Calu3 (cell line): ENCODE data around the gene RPL22L1. TPM values are rescaled to one million over a fixed set of nuclear protein-coding genes. Genes with fewer than 3 reads are reported as not detected.

Experiments used
- BruUV-seq: library from RNA; stranded (reverse); fragments of 400-500 nt; replicated peaks from 2 replicates; lab custom pipeline; 2021; lab: Mats Ljungman, UMichigan
- CTCF ChIA-PET: fragments of 300-600 bp; sonication (Branson Sonifier 250); formaldehyde crosslinking; loops from one replicate; lab custom pipeline; 2022; ENCODE audit warnings: antibody characterized with exemption; lab: Charles Lee
- DNase-seq: peaks from one replicate; pipeline ENCODE4 v3.0.0; 2022
- H3K27ac Mint-ChIP-seq: one replicate; pipeline ENCODE4 v1.8.0; 2022; ENCODE audit warnings: mixed read lengths; ENCODE audit not compliant: unreplicated experiment
- H3K27me3 Mint-ChIP-seq: one replicate; pipeline ENCODE4 v1.8.0; 2022; ENCODE audit warnings: mixed read lengths; ENCODE audit not compliant: unreplicated experiment
- H3K36me3 Mint-ChIP-seq: one replicate; pipeline ENCODE4 v1.8.0; 2022; ENCODE audit warnings: mild to moderate bottlenecking, moderate library complexity, mixed read lengths; ENCODE audit not compliant: insufficient read depth, unreplicated experiment
- H3K4me1 Mint-ChIP-seq: one replicate; pipeline ENCODE4 v1.8.0; 2022; ENCODE audit warnings: mild to moderate bottlenecking, low read depth, mixed read lengths; ENCODE audit not compliant: unreplicated experiment
- H3K4me3 Mint-ChIP-seq: one replicate; pipeline ENCODE4 v1.8.0; 2022; ENCODE audit warnings: mild to moderate bottlenecking, low read depth, moderate library complexity, mixed read lengths; ENCODE audit not compliant: unreplicated experiment
- H3K9me3 Mint-ChIP-seq: one replicate; pipeline ENCODE4 v1.8.0; 2022; ENCODE audit warnings: low read depth, mixed read lengths; ENCODE audit not compliant: unreplicated experiment
- CTCF ChIP-seq: fragments of 200-600 bp; IDR thresholded peaks from one replicate; pipeline ENCODE4 v1.8.0; 2022; ENCODE audit warnings: antibody characterized with exemption; ENCODE audit not compliant: unreplicated experiment
- intact Hi-C: fragments of 100-400 bp; cut with micrococcal nuclease; formaldehyde crosslinking; loops from one replicate; pipeline ENCODE4 v1.10.0; 2022; ENCODE audit not compliant: unreplicated experiment
- total RNA-seq: library from RNA; stranded (reverse); gene quantifications from 2 replicates; pipeline ENCODE4 v1.2.3, GENCODE V29; 2022

Gene RPL22L1
- total RNA-seq, 1 experiment from 2014 or later = 88.7 TPM

DNA sequence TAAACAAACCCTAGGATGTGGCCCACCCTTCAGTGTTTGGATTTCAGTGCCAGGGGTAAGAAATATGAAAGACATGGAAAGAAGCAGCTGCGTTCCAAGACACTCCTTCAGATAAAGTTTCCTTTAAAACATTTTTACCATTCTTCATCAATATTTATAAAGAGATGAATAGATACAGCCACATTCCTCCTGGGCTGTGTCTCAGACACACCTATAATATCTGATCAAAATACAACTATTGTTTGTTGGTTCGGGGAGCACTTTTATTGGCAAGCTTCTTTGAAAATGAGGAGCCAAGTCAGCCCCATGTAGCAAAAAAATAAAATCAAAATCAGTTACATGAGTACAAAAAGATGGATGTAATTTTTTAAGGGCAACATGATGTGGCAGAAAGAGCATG is 53.2 kb downstream of the RPL22L1 start:
- no peak for DNase-seq
- no peak overlapping the region for H3K4me3 Mint-ChIP-seq
- H3K27ac Mint-ChIP-seq = no peak overlapping the region
- H3K4me1 Mint-ChIP-seq = peaks cover 16% of the 10 kb centered on the region
- CTCF ChIA-PET = no interaction called here
- no peaks in the 10 kb centered on the region for H3K36me3 Mint-ChIP-seq
- TF ChIP-seq CTCF = no peak
- H3K27me3 Mint-ChIP-seq = peaks cover 30% of the 10 kb centered on the region
- intact Hi-C loops = no loop called here
- no TSS peak for BruUV-seq
- no peaks in the 10 kb centered on the region for H3K9me3 Mint-ChIP-seq

DNA sequence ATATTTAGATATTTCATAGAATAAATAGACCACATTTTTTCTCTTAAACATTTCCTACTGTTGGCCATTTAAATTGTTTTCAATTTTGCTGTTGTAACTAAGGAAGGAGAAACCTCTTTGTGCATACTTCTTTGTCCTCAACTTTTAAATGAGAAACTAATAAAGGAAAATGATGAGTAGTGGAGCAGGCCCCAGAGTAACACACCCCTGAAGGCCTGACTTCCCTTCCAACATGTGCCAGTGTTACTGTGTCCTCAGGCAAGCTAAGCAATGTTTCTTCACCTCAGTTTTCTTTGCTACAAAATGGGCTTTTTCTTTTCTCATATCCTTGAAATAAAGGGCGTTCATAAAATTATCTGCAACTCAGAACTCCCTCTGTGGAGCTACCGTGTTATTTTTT is 53.7 kb downstream of the RPL22L1 start:
- no TSS peak for BruUV-seq
- no peak overlapping the region for H3K27ac Mint-ChIP-seq
- no peak for DNase-seq
- no peaks in the 10 kb centered on the region for H3K9me3 Mint-ChIP-seq
- no peak for TF ChIP-seq CTCF
- CTCF ChIA-PET = no interaction called here
- peaks cover 20% of the 10 kb centered on the region for H3K4me1 Mint-ChIP-seq
- no peaks in the 10 kb centered on the region for H3K36me3 Mint-ChIP-seq
- peaks cover 25% of the 10 kb centered on the region for H3K27me3 Mint-ChIP-seq
- no peak overlapping the region for H3K4me3 Mint-ChIP-seq
- intact Hi-C loops = no loop called here

DNA sequence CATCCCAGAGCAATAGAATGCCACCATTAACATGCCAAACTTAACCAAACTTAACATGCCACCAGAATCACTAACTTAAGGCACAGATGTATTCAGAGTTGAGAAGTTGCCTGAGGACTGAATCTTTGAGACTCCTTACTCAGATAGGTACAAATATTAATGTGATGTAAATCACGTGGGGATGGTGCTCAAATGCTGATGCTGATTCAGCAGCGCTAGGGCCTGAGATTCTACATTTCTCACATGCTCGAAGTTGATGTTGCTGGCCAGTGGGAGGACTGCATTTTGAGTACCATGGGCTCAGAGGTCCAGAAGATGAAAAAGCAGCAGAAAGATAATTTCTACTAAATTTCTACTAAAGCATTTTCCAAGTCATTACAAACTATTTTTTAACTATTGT is 54.1 kb downstream of the RPL22L1 start:
- no TSS peak for BruUV-seq
- CTCF ChIA-PET = interaction anchor here (0.6 to 7.7 kb wide), 6 partner anchors 13 to 401 kb away, joined by 3 to 168 read pairs (median 4); partner anchors contain the start of gene CLDN11

GRCh38 chr3:170815340-170815739 is 54.7 kb downstream of the RPL22L1 start:
- H3K36me3 Mint-ChIP-seq = no peaks in the 10 kb centered on the region
- BruUV-seq = no TSS peak
- no peak for TF ChIP-seq CTCF
- H3K4me1 Mint-ChIP-seq = peaks cover 30% of the 10 kb centered on the region
- no peak overlapping the region for H3K27ac Mint-ChIP-seq
- DNase-seq = peak; percentile 67
- H3K27me3 Mint-ChIP-seq = peaks cover 17% of the 10 kb centered on the region
- no peak overlapping the region for H3K4me3 Mint-ChIP-seq
- intact Hi-C loops = no loop called here
- CTCF ChIA-PET = interaction anchor here (0.6 to 7.7 kb wide), 8 partner anchors 12 to 401 kb away, joined by 3 to 168 read pairs (median 4); partner anchors contain the start of gene CLDN11
- no peaks in the 10 kb centered on the region for H3K9me3 Mint-ChIP-seq

More for the DNA sequence above, 54.1 kb downstream of the RPL22L1 start:
- peaks cover 25% of the 10 kb centered on the region for H3K4me1 Mint-ChIP-seq
- H3K27ac Mint-ChIP-seq = no peak overlapping the region
- intact Hi-C loops = no loop called here
- H3K9me3 Mint-ChIP-seq = no peaks in the 10 kb centered on the region
- H3K36me3 Mint-ChIP-seq = no peaks in the 10 kb centered on the region
- H3K4me3 Mint-ChIP-seq = no peak overlapping the region
- TF ChIP-seq CTCF = no peak
- no peak for DNase-seq
- H3K27me3 Mint-ChIP-seq = peaks cover 23% of the 10 kb centered on the region

Other genes starting within 250 kb of the RPL22L1 start
- gene EIF5A2, start 38.4 kb upstream of the RPL22L1 start, total RNA-seq = 9.4 and 10.4 TPM in 2 replicates
- gene SLC2A2, start 156.5 kb upstream of the RPL22L1 start, total RNA-seq = 0.09 and 0.95 TPM in 2 replicates